T-helper 2 cell treated with Interferon-gamma antibody and Interleukin-4, amounts not matched to agents 100 ng/mL and 5 ng/mL, for 36 hours (primary cell): Measurements from ENCODE around the gene EGR1. TPM values are rescaled to one million over a fixed set of nuclear protein-coding genes. Genes with fewer than 3 reads are reported as not detected.
"Not testable (repeated sequence)": the region's sequence is repeated elsewhere in the genome, so short reads cannot be mapped to it uniquely, and the experiment has no call there.

Experiments
- intact Hi-C: fragments of 100-400 bp; cut with micrococcal nuclease; formaldehyde crosslinking; loops from one replicate; pipeline ENCODE4 v1.15.1; 2023
- total RNA-seq: library from RNA; stranded (reverse); gene quantifications from 2 replicates; pipeline ENCODE4 v1.2.3, GENCODE V29; 2022

The EGR1 gene
- total RNA-seq, 1 donor from 2014 or later, result 7.5 TPM

DNA sequence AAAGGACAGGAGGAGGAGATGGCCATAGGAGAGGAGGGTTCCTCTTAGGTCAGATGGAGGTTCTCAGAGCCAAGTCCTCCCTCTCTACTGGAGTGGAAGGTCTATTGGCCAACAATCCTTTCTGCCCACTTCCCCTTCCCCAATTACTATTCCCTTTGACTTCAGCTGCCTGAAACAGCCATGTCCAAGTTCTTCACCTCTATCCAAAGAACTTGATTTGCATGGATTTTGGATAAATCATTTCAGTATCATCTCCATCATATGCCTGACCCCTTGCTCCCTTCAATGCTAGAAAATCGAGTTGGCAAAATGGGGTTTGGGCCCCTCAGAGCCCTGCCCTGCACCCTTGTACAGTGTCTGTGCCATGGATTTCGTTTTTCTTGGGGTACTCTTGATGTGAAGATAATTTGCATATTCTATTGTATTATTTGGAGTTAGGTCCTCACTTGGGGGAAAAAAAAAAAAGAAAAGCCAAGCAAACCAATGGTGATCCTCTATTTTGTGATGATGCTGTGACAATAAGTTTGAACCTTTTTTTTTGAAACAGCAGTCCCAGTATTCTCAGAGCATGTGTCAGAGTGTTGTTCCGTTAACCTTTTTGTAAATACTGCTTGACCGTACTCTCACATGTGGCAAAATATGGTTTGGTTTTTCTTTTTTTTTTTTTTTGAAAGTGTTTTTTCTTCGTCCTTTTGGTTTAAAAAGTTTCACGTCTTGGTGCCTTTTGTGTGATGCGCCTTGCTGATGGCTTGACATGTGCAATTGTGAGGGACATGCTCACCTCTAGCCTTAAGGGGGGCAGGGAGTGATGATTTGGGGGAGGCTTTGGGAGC is 3.1 kb downstream of the EGR1 start:
- intact Hi-C loops, result loop anchor here (10.0 kb wide), 4 partner anchors 714 to 1096 kb away; partner anchors contain the start of genes HNRNPA0, MATR3, SPATA24 and UBE2D2

DNA sequence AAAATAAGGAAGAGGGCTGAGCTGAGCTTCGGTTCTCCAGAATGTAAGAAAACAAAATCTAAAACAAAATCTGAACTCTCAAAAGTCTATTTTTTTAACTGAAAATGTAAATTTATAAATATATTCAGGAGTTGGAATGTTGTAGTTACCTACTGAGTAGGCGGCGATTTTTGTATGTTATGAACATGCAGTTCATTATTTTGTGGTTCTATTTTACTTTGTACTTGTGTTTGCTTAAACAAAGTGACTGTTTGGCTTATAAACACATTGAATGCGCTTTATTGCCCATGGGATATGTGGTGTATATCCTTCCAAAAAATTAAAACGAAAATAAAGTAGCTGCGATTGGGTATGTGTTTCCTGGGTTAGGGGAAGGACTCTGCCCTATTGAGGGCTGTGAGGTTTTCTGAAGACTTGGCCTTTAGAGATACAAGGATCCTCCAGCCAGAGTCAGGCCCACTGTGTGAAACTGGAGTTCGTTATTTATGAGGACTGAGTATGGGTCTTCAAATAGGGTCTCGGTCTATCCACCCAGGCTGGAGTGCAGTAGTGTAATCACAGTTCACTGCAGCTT is 3.8 kb downstream of the EGR1 start:
- intact Hi-C loops, result loop anchor here (10.0 kb wide), 4 partner anchors 714 to 1096 kb away; partner anchors contain the start of genes HNRNPA0, MATR3, SPATA24 and UBE2D2

DNA sequence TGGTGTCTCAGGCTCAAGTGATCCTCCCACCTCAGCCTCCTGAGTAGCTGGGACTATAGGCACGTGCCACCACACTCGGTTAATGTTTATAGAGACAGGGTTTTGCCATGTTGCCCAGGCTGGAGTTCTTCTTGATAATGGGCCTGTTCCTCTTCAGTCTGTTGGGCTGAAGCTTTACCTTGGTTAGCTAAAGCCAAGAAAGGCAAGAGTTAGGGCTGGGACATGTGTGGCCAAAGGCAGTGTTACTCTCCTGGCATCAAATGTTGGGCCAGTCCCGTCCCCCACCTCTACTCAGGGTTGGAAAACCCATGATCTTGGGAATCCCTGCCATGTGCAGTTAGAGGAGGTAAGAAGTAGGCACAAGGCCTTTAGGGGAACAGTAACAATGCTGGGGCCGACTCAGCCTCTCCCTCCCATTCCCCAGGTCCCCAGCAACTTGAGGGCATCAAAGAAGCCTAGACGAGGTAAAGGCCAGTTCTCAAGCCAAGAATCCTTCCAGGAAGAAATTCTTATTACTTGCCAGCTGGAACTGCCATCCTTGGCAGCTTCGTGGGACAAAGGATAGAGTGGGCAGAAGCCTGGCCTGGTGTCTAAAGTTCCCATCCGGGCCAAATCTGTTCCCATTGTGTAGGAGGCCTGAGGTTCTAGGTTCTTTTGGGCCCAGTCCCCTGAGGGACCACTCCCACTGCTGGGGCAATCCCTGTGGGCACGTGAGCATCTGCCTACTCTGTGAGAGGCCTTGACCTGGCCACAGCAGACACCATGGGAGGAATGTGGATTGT is 4.5 kb downstream of the EGR1 start:
- intact Hi-C loops, result loop anchor here (10.0 kb wide), 4 partner anchors 715 to 1095 kb away; partner anchors contain the start of genes HNRNPA0, MATR3, SPATA24 and UBE2D2

DNA sequence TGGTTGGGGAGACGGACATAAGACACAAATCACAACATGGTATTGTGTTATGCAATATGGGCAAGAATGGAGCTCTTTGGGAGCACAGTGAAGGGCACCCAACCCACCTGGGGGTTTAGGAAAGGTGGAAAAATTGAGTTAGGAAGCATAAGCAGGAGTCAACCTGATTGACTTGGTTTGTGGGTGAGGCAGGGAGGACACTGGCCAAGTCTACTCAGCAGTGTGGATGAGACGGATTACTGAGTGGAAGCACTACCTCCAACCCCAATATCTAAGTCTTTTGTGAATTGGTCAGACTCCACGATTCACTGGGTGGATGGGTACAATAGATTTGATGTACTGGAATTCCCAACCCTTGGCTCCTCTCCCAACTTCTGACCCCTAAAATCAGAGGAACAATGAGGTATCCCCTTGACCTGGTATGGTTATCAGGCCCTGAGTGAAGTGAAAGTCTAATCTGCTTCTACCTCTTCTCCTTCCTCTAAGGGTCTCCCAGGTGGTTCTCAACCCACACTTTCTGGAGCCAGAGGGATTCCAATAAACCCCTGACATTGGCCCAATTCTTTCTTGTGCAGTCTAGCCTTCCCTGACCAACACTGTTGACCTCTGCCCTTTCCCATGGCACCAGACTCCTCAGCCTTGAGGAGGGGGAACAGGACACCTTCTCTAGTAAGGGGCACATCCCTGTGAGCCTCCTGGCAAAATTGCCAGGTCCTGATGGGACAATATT is 5.2 kb downstream of the EGR1 start:
- intact Hi-C loops, result no loop called here

DNA sequence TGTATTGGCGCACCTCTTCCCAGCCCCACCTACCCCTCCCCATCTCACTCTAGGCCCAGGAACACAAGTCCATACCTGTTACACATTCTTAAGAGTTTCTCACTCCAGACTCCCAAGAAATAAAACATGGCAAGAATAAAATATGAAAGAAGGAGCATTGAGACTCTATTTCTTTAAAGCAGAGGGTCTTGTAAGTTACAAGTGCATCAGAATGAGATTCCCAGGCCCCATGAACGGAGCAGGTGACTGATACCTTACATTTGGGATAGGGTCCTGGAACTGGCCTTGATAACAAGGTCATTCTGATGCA is 5.7 kb downstream of the EGR1 start:
- intact Hi-C loops, result no loop called here

DNA sequence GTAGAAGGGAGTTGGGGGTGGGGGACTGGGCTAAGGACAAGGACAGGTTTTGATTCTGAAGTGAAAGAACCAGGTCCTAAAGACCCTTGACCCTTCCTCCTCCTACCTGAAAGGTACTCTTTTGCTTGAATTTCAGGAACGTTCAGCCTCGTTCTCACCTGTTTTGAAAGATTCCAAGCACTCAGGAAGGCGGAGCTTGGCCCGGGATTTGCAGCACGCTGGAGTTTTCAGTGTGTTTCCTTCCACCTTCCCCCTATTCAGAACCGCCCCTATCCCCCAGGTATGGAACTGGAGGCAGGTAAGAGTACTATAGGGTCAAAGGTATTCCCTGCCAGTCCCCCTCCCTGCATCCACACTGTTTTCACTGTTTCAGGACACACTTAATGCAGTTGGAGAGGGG is 7.1 kb downstream of the EGR1 start:
- intact Hi-C loops, result no loop called here

DNA sequence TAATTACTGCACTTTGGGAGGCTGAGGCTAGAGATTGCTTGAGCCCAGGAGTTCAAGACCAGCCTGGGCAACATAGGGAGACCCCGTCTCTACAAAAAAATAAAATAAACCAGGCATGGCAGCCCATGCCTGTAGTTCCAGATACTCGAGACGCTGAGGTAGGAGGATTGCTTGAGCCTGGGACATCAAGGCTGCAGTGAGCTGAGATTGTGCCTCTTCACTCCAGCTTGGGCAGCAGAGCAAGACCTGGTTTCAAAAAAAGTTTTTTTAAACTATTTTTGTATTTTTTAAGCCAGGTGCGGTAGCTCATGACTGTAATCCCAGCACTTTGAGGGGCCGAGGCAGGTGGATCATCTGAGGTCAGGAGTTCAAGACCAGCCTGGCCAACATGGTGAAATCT is 7.9 kb downstream of the EGR1 start:
- intact Hi-C loops, result not testable (repeated sequence)

DNA sequence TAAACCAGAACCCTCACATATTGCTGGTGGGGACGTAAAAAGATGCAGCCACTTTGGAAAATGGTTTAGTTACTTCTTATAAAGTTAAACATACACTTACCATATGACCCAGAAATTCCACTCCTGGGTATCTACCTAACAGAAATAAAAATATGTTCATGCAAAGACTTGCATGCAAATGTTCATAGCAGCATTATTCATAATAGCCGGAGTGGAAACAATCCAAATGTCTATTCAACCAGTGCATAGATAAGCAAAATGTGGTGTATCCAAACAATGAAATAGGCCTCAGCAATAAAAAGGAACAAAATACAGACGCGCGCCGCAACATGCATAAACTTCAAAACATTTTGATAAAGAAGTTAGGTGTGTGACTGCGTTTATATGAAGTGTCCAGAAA is 11.6 kb downstream of the EGR1 start:
- intact Hi-C loops, result no loop called here

DNA sequence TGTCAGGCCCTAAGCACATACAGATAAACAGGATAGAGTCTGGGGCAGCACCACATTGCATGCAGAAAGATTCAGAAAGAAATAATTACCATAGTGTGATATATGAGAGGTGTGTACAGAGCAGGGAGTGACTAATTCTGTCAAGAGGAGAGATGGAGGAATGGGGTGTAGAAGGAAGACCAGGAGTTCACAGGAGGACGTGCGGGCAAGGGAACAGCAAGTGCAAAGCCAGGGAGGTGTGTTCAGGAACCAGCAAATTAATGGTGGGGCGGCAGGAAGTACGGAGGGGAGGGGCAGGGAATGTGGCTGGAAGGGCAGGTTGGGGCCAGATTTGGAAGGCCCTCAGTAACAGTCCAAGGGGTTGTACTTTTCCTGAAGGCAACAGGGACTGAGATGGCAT is 17.4 kb downstream of the EGR1 start:
- intact Hi-C loops, result no loop called here

DNA sequence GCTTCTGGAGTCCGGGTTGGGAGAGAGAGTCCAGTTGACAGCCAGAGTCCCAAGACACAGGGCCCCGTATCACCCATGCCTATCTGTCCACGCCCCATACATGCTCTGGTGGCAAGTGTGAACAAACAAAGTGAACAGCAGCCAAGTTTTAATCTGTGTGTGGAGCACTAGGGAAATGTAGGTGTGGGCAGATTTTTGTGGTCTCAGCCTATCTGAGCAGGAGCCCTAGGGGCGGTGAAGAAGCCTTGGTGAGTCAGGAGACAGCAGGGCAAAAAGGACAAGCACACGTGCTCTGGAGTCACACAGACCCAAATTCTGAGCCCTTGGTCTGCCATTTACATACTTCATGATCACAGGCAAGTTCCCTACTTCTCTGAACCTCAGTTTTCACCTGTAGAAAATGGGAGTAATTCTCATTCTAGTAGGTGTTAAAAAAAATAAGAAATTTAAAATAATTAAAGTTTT is 23.2 kb downstream of the EGR1 start:
- intact Hi-C loops, result no loop called here

DNA sequence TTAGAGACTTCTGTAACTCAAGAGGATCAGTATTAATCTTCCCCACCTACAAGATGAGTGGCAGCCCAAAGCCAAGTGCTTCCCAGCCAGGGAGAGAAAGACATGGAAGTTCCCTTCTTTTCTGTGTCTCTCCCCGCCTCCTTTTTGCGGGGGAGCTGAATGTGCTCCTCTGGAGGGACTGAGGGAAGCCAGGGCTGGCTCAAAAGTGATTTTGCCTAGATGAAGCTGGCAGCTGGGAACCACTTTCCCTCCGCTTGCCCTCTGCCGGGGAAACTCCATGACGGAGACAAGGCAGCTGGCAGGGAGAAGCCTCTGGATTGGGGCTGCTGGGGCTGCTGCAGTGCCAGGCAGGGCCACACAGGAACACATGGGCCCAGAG is 24.4 kb downstream of the EGR1 start:
- intact Hi-C loops, result no loop called here

DNA sequence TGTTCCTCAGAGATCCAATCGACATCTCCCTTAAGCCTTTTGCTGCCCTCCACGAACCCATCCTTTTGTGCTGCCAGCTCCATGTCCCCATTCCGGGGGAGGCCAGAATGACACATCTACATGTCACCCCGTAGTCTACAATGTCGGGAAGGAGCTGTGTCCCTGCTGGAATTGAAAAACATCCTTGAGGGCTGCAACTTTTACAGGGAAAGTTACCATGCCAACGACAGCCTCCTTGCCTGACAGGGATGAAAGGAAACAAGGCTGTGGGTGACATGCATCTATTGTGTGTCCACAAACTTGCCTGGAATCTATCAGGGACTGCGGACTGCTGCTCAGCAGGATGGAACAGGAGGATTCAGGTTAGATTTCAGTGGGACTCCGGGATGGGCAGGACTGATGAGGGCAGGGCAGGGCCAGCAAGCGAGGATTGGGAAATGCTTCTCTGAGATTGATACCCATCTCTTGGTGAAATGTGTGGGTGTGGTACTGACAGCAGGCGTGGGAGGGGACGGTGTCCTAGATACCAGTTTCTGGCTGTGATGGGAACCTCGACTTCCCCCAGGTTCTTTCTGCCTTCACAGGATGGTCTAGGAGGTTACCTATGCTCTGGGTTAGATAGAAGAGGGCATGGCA is 25.5 kb downstream of the EGR1 start:
- intact Hi-C loops, result no loop called here

DNA sequence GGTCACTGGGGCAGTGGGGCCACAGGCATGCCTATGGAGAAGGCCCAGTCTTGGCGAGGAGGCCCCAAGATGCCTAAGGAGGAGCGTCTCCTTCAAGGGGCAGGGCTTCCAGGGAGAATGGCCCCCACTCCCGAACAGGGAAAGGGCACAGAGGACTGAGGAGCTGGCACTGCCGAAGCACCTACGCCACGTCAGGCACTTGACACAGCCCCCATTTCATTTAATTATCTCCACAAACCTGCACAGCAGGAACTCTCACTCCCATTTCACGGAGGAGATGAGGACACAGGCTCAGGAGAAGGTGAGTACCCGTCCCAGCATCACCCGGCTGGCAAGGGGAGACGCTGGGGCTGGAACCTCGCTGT is 26.0 kb downstream of the EGR1 start:
- intact Hi-C loops, result no loop called here

DNA sequence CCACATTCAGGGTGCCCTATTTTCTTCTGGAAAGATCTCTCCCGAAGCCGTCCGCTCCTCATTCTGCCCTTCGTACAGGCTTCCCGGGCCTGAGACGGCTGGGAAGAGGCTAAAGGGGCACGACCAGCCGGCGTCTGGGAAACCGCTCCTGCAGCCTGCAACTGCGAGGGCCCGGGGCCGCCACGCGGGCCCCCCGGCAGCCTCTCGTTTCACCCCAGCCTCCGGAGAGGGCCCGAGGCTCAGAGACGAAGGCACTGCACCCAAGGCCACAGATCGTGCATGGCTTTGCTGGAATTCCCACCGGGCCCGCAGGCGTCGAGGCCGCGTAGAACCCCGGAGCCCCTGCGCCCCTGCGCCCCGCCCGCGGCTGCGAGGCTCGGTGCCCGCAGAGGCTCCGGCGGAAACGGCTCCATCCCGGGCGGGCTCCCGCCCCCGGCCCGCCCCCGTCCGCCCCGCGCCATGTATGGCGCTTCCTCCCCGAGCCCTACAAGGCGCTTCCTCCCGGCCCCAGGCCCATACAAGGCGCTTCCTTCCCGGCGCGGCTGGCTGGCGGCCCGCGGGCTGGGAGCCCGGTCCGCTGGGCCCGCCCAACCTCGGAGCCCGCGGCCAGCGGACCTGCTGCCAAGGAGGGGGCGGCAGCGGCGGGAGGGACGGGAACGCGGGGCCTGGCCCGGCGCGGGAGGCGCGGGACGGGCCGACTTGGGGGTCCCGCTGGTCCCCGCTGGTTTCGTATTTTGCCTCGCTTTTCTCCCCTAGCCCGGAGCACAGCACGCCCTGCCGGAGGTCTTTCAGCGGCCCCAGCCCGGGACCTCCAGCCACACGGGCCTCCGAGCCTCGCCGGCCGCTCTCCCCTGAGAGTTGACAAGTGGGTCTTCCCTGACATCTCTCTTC is 26.6 kb downstream of the EGR1 start:
- intact Hi-C loops, result loop anchor here (1.0 kb wide), 2 partner anchors 27 to 51 kb away; partner anchors contain the start of genes EGR1 and ETF1

DNA sequence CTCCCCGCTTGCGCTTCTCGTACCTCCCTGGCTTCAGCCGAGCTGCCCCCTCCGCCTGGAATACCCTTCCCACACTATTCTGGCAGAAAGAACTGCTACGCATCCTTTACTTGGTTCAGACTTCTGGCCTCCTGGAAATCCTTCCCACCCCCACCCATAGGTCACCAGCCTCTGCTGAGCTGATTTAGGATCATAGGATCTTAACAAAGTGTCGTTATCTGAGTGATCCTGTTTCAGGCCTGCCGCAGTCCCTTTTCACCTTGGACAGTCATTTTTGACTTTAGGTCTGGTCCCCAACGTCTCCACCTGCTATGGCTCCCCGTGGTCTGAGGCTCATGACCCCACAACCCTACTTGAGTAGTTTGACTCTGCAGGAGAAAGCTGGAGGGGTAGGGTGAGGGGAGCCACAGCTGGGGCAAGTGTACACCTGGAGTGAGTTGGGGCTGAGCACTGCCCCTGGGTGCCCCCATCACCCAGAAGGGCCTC is 27.3 kb downstream of the EGR1 start:
- intact Hi-C loops, result loop anchor here (1.0 kb wide), 2 partner anchors 27 to 51 kb away; partner anchors contain the start of genes EGR1 and ETF1

DNA sequence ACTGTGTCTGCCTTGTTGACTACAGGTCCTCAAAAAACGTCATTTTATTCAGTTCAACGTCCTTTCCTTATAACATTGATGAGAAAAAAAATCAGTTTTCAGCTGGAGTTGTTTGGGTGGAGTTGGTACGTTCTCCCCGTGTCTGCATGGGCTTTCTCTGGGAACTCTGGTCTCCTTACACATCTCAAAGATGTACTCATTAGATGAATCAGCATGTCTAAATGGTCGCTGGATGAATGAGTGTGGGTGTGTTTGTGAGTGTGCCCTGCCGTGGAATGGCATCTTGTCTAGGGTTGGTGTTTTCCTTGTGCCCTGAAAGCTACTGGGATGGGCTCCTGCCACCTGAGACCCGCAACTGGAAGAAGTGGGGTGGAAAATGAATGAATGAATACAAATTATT is 30.1 kb downstream of the EGR1 start:
- intact Hi-C loops, result no loop called here

DNA sequence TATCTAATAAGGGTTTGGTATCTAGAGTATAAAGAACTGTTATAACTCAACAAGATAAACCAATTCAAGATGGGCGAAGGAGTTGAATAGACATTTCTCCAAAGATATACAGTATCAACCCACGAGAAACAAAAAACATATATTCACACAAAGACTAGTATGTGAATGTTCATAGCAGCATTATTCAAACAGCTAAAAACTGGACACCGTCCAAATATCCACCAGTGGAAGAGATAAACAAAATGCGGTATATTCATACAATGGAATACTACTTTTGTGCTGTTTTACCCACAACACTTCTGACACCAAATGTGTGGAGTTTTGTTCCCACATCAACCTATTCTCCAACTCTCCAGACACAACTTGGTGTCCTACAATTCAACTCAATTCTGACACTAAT is 33.1 kb downstream of the EGR1 start:
- intact Hi-C loops, result no loop called here

DNA sequence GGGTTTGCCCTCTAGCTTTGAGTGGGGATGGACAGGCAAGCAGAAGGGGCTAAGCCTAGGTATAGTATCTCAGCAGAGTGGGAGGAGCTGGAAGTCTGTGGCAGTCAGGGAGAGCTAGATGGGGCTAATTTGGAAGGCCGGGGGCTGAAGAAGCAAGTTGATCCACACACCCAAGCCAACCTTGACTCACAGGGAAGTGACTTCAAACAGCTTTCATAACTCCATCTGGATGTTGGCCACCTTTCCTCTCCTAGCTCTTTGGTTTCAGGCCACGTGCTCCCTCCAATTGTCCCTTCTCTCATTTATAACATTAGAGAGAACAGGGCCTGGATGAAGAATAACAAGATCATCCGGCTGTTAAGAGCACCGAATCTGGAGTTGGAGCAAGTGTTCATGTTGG is 36.8 kb downstream of the EGR1 start:
- intact Hi-C loops, result no loop called here

DNA sequence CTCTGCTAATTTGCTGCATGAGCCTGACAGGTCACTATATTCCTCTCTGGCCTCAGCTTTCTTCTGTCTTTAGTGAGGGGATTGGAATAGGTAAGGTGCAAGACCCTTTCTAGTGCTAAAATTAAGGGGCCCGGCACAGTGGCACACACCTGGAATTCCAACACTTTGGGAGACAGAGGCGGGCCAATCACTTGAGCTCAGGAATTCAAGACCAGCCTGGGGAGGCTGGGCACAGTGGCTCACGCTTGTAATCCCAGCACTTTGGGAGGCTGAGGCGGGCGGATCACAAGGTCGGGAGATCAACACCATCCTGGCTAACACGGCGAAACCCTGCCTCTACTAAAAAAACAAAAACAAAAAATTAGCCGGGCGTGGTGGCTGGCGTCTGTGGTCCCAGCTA is 37.2 kb downstream of the EGR1 start:
- intact Hi-C loops, result no loop called here
